Stimulated activated CD4-positive, alpha-beta T cell treated with anti-CD3 and anti-CD28 coated beads, Interleukin-1b, Interleukin-23, amount 100 ng/mL, for 24 hours (primary cell): ENCODE results near the gene ITGB4.
A peak's percentile ranks its signal among the peaks of the same experiment; 100 is the strongest.

Source experiments
- DNase-seq, 4 experiments: peaks; one replicate each; pipeline ENCODE4 v3.0.0-alpha.2; 2020; ENCODE audit warnings: low read depth in 4 of 4, low spot score in 1 of 4

Gene ITGB4

DNA sequence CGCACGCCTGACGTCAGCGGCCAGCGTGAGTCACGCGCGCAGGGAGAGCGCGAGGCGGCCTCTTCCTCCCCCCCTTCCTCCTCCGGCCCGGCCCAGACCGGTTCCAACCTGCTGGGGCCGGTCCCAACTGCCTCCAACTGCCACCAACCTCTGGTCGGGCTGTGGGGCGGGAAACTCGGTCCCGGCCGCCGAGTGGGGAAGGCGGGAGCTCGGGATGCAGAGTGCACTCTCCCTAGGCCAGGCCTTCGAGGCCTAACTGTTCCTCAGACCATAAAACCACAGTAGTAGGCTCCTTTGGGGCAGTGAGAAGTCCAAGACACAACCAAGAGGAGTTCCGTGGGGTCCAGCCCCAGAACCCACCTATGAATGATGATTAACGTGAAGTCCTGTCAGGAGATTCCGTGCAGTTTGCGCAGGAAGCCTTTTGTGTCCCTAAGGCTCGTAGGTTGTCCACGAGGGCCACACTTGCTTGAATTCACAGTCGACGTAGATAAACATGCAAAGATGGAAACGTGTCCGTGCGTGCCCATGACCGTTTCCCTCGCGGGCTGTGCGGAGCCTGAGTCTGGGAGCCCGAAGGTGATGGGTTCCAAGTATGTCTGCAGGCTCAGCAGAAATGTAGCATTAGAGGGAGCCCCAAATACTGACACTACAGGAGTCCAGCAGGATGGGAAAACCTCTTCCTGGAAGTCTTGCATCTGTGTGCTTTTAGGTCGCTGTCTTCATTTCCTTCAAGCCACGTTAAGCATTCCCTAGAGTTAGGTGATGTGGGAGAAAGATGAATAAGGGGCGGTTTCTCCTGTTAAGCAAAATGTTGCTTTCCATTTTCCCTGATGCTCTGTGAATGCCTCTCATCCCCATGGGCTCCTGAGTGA, 64.0 kb downstream of the ITGB4 start:
- DNase-seq, result peak; percentile 70 to 82 (median 74)

DNA sequence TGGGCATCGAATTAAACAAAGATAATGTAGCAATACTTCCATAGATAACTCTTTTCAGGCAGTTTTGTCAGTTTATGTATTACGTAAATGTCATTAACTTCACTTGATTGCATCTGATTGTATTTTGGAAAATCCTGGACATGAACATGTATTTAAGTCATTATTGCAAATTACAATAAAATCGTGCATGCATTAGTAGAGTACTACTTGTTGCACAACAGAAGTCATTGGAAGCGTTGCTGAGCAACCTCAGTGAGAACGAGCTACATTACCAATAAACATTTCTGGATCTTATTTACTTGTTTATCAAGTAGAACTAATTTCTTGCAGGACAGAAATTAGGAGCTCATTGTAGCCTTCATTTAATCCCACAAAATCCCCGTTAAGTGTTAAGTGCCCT, 70.0 kb downstream of the ITGB4 start:
- no peak for DNase-seq

DNA sequence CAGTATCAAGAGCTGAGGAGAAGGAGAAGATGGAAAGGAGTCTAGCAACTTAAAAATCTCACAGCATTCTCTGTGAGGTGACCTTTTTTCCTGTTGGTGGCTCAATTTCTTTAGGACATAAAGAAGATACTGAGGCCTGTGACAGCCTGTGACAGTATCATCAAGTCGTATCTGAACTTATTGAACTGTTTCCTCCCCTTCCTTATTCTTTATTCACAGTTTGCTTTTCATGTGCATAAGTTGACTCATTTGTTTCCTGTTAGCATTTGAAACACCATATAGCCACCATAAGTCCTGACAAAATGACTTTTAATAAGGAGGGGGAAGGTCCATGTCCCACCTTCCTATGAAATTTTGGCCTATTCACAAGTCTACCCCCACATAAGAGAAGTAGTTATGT, 72.2 kb downstream of the ITGB4 start:
- no peak for DNase-seq

DNA sequence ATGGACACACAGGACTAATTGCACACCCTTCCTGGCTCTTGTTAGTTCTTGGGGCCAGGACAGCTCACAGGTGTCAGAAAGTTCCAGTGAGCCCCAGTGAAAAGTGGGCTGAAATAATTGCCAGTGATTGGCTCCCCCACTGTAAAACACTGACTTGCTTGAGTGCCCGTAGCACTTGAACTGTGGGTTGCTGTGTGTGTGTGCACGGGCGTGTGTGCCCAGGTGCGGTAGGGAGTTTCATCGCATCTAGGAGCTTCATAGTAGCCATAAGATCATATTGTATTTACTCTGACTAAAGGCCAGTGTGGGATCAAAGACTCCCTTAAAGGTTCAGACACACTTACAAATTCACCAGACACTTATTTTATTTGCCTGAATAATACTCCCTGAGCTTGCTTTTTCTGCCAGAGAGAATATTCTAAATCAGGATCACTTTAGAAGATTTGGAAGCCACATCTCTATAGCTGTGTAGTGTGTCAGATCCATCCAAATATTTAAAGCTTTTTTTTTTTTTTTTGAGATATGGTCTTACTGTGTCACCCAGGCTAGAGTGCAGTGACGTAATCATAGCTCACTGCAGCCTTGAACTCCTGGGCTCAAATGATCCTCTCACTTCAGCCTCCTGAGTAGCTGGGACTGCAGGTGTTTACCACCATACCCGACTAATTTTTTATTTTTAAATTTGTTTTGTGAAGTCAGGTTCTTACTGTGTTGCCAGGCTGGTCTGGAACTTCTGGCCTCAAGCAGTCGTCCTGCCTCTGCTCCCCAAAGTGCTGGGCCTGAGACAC, 74.8 kb downstream of the ITGB4 start:
- DNase-seq, result no peak

DNA sequence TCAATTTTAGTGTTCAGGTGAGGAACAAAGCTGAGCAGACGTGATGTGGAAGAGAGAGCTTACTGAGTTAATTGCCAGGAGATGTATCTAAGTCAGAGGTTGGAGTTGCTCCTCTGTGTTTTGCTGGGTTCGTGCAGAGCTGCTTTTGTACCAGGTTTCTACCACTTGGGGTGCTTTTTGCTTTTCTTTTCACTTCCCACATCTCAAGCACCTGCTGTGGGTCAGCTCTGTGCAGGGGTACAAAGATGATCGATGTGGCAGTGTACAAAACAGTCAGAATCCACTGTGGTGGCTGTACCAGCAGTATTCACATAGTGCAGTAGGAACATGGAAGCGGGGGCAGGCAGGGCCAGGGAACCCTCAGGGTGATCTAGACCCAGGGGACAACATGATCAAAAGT, 78.1 kb downstream of the ITGB4 start:
- DNase-seq, result no peak

DNA sequence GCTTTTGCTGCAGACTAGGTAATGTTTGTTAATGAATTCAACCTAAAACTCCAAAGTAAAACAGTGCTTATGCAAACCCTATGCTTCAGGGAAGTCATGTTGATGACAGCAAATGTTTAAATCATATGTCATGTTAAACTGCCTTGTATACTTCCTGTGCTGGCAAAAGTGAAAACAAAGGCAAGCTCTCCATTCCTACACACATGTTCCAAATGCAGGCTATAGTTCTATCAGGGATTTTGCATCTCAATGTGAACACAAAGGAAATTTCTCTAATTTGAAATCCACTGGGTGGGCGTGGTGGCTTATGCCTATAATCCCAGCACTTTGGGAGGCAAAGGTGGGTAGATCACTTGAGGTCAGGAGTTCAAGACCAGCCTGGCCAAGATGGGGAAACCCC, 82.6 kb downstream of the ITGB4 start:
- no peak for DNase-seq

DNA sequence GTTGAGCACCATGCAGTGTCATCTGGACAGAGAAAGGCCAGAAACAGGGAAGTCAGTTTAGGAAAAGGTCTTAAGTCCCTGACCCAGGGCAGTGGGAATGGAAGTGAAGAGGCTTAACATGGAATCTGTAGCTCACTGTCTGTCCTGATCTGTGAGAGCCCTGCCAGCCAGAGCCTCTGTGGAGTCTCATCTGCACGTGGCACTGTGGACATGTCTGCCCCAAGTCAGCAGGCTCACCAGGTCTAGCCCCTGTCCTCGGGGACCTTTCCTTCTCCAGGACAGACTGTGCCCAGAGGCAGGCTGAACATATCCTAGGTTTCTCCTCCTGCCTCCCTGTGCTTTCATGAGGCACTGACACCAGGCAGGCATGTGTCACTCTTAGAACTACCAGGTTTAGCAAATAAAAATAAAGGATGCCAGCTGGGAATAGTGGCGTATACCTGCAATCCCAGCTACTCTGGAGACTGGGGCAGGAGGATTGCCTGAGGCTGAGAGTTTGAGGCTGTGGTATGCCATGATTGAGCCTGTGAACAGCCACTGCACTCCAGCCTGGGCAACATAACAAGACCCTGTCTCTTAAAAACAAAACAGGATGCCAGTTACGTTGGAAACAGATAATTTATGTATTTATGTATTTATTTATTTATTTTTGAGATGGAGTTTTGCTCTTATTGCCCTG, 85.7 kb downstream of the ITGB4 start:
- DNase-seq, result no peak
